ENCODE data around the gene PPP2R5C. TPM values are rescaled to one million over a fixed set of nuclear protein-coding genes. Genes with fewer than 3 reads are reported as not detected.
"Not testable (repeated sequence)": the region's sequence is repeated elsewhere in the genome, so short reads cannot be mapped to it uniquely, and the experiment has no call there.

PPP2R5C gene
- total and polyA plus RNA-seq, 2 of the 4 experiments (the other 2 are of a cell fraction): 65.9 to 78.7 TPM

- ATAC-seq (ENCODE audit: low read depth); DNase-seq: not testable (repeated sequence)
- WGBS, 2 experiments (ENCODE audit: extremely low coverage in 2 of 2, insufficient read length in 1 of 2): no CpG with 5 or more reads among the region's 1 CpG
These were observed 44.7 kb downstream of the PPP2R5C start for GRCh38 chr14:101806252-101806651.

More at GRCh38 chr14:101806252-101806651, 44.7 kb downstream of the PPP2R5C start:
- H3K36me3 ChIP-seq (ENCODE audit: control insufficient read depth, insufficient read depth, low read length); H3K18ac ChIP-seq (ENCODE audit: low read depth, low read length); H3K14ac ChIP-seq (replicated peaks; ENCODE audit: low read depth, low read length); CTCF ChIA-PET; H2AK9ac ChIP-seq (replicated peaks; ENCODE audit: low read depth, low read length, poor library complexity); H3K4me2 ChIP-seq (ENCODE audit: low read depth, low read length); in situ Hi-C loops (cut with MboI; ENCODE audit: low sequenced_read_pairs); H4K91ac ChIP-seq (ENCODE audit: insufficient read depth, low read depth, low read length); H3K4me3 ChIP-seq (ENCODE audit: insufficient read depth, low read depth, low read length); H3K79me1 ChIP-seq (ENCODE audit: low read depth in 1 of 2, low read length in 2 of 2); BruUV-seq (replicated peaks); POLR2A ChIA-PET (ENCODE audit: unreplicated experiment); H4K8ac ChIP-seq (ENCODE audit: low read depth in 2 of 2, low read length in 2 of 2); H3K9ac ChIP-seq (ENCODE audit: low read depth, low read length); H2BK5ac ChIP-seq (ENCODE audit: low read depth, low read length, poor library complexity, severe bottlenecking); H3K4me1 ChIP-seq (ENCODE audit: control insufficient read depth, insufficient read depth, low read length); H2AK5ac ChIP-seq (ENCODE audit: low read depth, low read length); H2BK15ac ChIP-seq (ENCODE audit: low read depth, low read length); H4K5ac ChIP-seq (ENCODE audit: low read depth, low read length); intact Hi-C loops (cut with micrococcal nuclease); H3K56ac ChIP-seq (ENCODE audit: extremely low read depth, insufficient read depth, low read length); H3K9me1 ChIP-seq (ENCODE audit: insufficient read depth, low read length); H3K9me3 ChIP-seq (ENCODE audit: control insufficient read depth, insufficient read depth, low read length); H3K23ac ChIP-seq (ENCODE audit: low read depth, low read length); dilution Hi-C loops (cut with HindIII; ENCODE audit: low sequenced_read_pairs, unreplicated experiment); H3K27me3 ChIP-seq (ENCODE audit: control insufficient read depth, insufficient read depth, low read length); H2BK20ac ChIP-seq (ENCODE audit: low read depth, low read length); H2BK120ac ChIP-seq (ENCODE audit: low read depth, low read length); H2AFZ ChIP-seq (replicated peaks; ENCODE audit: low read length, poor library complexity); H4K20me1 ChIP-seq (ENCODE audit: insufficient read depth, low read length); H3K4ac ChIP-seq (ENCODE audit: low read depth, low read length); H3K27ac ChIP-seq (ENCODE audit: insufficient read depth, low read length): not testable (repeated sequence)
